Measurements from ENCODE around the gene KCNK2. TPM values are rescaled to one million over a fixed set of nuclear protein-coding genes. Genes with fewer than 3 reads are reported as not detected.

KCNK2 gene
- total RNA-seq, 2 experiments from 2014 or later = not detected

DNA sequence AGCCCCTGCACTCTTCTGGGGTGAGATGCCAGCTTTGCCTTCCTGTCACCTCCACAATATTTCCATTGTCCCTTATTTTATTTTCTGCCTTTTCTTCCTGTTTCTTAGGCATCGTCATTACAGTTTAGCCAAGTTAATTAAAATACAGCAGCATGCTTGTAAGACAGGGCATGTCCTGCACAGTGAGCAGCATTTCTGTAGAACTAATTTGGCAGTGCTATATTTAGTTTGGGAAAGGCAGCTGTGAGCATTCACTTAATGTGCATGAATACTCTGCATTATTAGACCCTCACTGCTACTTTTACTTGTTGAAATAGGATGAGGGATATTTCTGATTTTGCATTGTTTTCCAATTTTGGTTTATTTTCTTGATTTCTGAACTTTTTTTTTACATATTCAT is 133.3 kb downstream of the KCNK2 start:
- no peak for DNase-seq (ENCODE audit: low spot score)
- no peak overlapping the region for H3K4me2 ChIP-seq (ENCODE audit: low read length)
- no peak for TF ChIP-seq EZH2phosphoT487 (IDR thresholded peaks at IDR 0.05; ENCODE audit: borderline replicate concordance, low read depth, low read length)
- TF ChIP-seq, protein P1, sequence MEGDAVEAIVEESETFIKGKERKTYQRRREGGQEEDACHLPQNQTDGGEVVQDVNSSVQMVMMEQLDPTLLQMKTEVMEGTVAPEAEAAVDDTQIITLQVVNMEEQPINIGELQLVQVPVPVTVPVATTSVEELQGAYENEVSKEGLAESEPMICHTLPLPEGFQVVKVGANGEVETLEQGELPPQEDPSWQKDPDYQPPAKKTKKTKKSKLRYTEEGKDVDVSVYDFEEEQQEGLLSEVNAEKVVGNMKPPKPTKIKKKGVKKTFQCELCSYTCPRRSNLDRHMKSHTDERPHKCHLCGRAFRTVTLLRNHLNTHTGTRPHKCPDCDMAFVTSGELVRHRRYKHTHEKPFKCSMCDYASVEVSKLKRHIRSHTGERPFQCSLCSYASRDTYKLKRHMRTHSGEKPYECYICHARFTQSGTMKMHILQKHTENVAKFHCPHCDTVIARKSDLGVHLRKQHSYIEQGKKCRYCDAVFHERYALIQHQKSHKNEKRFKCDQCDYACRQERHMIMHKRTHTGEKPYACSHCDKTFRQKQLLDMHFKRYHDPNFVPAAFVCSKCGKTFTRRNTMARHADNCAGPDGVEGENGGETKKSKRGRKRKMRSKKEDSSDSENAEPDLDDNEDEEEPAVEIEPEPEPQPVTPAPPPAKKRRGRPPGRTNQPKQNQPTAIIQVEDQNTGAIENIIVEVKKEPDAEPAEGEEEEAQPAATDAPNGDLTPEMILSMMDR (conservative IDR thresholded peaks at IDR 0.05; ENCODE audit: low read length) = no peak
- H3K27ac ChIP-seq (ENCODE audit: low read depth, low read length, poor library complexity, severe bottlenecking) = no peak overlapping the region
- no peaks in the 10 kb centered on the region for H3K9me2 ChIP-seq (ENCODE audit: insufficient read depth, low read length)
- no TSS peak for BruUV-seq (replicated peaks)
- H3K9me3 ChIP-seq (ENCODE audit: low read length) = no peaks in the 10 kb centered on the region
- no peaks in the 10 kb centered on the region for H4K20me1 ChIP-seq (ENCODE audit: insufficient read depth, low read length)
- ChIA-PET POLR2A (interaction anchor here (0.6 to 1.0 kb wide), 2 partner anchors 10 to 788 kb away, joined by 3 to 5 read pairs; no protein-coding TSS in a partner anchor), CTCF (ENCODE audit: unreplicated experiment) (no interaction called here)
- intact Hi-C loops (cut with micrococcal nuclease; ENCODE audit: unreplicated experiment) = no loop called here
- no peaks in the 10 kb centered on the region for H3K4me1 ChIP-seq (ENCODE audit: insufficient read depth, low read length, poor library complexity, severe bottlenecking)
- no peak overlapping the region for H2AFZ ChIP-seq (ENCODE audit: low read length)
- no peaks in the 10 kb centered on the region for H3K36me3 ChIP-seq (ENCODE audit: insufficient read depth, low read length)
- H3K4me3 ChIP-seq (ENCODE audit: low read depth, low read length, poor library complexity, severe bottlenecking) = no peak overlapping the region
- no peaks in the 10 kb centered on the region for H3K79me2 ChIP-seq (ENCODE audit: insufficient read depth, low read depth, low read length)

DNA sequence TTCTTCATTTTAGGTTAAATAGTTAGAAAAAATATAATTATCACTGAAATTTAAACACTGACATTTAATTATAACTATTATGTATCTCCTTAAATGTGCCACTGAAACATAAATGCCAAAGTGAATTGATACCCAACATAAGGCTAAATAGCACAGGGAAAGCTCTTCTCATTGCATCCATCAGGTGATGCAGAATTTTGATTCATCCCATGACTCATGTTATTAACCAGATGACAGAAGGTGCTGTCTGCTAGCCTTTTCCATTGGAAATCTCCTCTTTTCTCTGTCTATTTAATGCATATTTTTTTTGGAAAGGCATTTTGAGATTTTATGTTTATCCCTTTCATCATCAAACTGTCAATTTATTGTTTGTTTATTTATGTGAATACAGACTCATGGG is 136.8 kb downstream of the KCNK2 start:
- CTCF ChIA-PET (ENCODE audit: unreplicated experiment) = no interaction called here
- Histone ChIP-seq H3K36me3 (ENCODE audit: insufficient read depth, low read length) (no peaks in the 10 kb centered on the region), H2AFZ (ENCODE audit: low read length) (no peak overlapping the region), H3K27ac (ENCODE audit: low read depth, low read length, poor library complexity, severe bottlenecking) (no peak overlapping the region), H3K4me1 (ENCODE audit: insufficient read depth, low read length, poor library complexity, severe bottlenecking) (no peaks in the 10 kb centered on the region), H3K9me3 (ENCODE audit: low read length) (no peaks in the 10 kb centered on the region), H3K4me2 (ENCODE audit: low read length) (no peak overlapping the region), H3K9me2 (ENCODE audit: insufficient read depth, low read length) (no peaks in the 10 kb centered on the region), H3K79me2 (ENCODE audit: insufficient read depth, low read depth, low read length) (no peaks in the 10 kb centered on the region), H4K20me1 (ENCODE audit: insufficient read depth, low read length) (no peaks in the 10 kb centered on the region), H3K4me3 (ENCODE audit: low read depth, low read length, poor library complexity, severe bottlenecking) (no peak overlapping the region)
- no TSS peak for BruUV-seq (replicated peaks)
- intact Hi-C loops (cut with micrococcal nuclease; ENCODE audit: unreplicated experiment) = no loop called here
- DNase-seq (ENCODE audit: low spot score) = no peak
- TF ChIP-seq EZH2phosphoT487 (IDR thresholded peaks at IDR 0.05; ENCODE audit: borderline replicate concordance, low read depth, low read length) = no peak
- TF ChIP-seq, protein P1 (conservative IDR thresholded peaks at IDR 0.05; ENCODE audit: low read length) = no peak
- POLR2A ChIA-PET = no interaction called here

GRCh38 chr1:215220346-215220745 is 137.8 kb downstream of the KCNK2 start:
- no TSS peak for BruUV-seq (replicated peaks)
- POLR2A ChIA-PET = no interaction called here
- no peak overlapping the region for H3K4me3 ChIP-seq (ENCODE audit: low read depth, low read length, poor library complexity, severe bottlenecking)

More at GRCh38 chr1:215220346-215220745, 137.8 kb downstream of the KCNK2 start:
- CTCF ChIA-PET (ENCODE audit: unreplicated experiment) = no interaction called here
- intact Hi-C loops (cut with micrococcal nuclease; ENCODE audit: unreplicated experiment) = no loop called here
- no peaks in the 10 kb centered on the region for H4K20me1 ChIP-seq (ENCODE audit: insufficient read depth, low read length)
- no peak overlapping the region for H2AFZ ChIP-seq (ENCODE audit: low read length)
- DNase-seq (ENCODE audit: low spot score) = no peak
- no peak for TF ChIP-seq EZH2phosphoT487 (IDR thresholded peaks at IDR 0.05; ENCODE audit: borderline replicate concordance, low read depth, low read length)
- TF ChIP-seq, protein P1 (conservative IDR thresholded peaks at IDR 0.05; ENCODE audit: low read length) = no peak
- no peaks in the 10 kb centered on the region for H3K4me1 ChIP-seq (ENCODE audit: insufficient read depth, low read length, poor library complexity, severe bottlenecking)
- H3K27ac ChIP-seq (ENCODE audit: low read depth, low read length, poor library complexity, severe bottlenecking) = no peak overlapping the region
- H3K36me3 ChIP-seq (ENCODE audit: insufficient read depth, low read length) = no peaks in the 10 kb centered on the region
- H3K4me2 ChIP-seq (ENCODE audit: low read length) = no peak overlapping the region
- no peaks in the 10 kb centered on the region for H3K9me2 ChIP-seq (ENCODE audit: insufficient read depth, low read length)
- no peaks in the 10 kb centered on the region for H3K79me2 ChIP-seq (ENCODE audit: insufficient read depth, low read depth, low read length)
- no peaks in the 10 kb centered on the region for H3K9me3 ChIP-seq (ENCODE audit: low read length)

All from OCI-LY7 (cell line).